HG02852 (cell line): ENCODE results near the gene CRIP2.

ENCODE experiments used
- ATAC-seq: cut with Tn5 transposase; IDR thresholded peaks from one replicate; pipeline ENCODE4 v1.9.1; 2021; ENCODE audit warnings: mild to moderate bottlenecking, moderate library complexity; ENCODE audit not compliant: unreplicated experiment

CRIP2 gene

DNA sequence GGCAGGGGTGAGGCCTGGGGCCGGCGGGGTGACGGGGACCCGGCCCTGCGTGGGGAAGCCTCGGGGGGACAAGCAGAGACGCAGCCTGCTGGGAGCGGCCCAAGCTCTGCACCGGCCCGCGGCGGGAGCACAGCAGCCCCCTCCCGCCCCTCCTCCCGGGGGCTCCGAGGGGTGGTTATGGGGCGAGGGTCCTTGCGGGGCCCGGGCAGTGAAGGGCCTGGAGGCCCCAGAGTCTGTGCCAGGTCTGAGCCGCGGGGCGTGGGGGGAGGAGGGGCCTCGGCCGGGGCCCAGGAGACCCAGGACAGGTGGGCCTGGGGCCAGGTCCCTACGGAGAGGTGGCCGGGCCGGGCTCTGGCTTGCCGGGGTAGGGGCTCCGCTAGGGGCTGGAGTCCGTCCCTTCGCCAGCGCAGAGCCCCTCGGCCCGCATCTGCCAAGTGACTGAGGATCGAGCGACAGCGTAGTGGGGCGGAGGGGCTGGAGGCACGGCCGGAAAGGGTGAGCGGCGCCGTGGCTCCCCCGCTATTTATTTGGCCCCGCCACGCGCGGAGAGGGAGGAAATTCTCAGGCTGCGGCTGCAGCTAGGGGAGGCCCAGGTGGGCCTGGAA lies 52.3 kb downstream of the CRIP2 start:
- no peak for ATAC-seq

DNA sequence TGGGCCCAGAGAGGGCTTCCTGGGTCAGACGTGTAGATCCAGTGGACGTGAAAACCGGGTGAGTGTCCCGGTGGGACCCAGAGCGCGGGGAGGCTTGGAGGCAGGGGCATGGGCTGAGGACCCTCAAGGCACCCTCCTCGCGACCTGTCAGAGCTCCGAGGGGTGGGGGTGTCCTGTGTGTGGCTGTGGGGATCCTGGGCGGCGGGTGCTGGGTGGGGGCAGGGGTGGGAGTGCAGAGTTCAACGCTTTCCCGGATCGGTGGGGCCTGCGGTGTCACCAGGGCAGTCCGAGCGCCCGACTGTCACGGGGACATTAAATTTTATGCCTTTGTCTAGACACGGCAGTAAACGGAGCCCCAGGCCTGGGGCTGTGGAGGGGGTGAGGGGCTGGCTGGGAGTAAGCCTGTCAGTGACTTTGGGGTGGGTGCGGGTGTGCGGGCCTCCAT lies 52.8 kb downstream of the CRIP2 start:
- no peak for ATAC-seq

DNA sequence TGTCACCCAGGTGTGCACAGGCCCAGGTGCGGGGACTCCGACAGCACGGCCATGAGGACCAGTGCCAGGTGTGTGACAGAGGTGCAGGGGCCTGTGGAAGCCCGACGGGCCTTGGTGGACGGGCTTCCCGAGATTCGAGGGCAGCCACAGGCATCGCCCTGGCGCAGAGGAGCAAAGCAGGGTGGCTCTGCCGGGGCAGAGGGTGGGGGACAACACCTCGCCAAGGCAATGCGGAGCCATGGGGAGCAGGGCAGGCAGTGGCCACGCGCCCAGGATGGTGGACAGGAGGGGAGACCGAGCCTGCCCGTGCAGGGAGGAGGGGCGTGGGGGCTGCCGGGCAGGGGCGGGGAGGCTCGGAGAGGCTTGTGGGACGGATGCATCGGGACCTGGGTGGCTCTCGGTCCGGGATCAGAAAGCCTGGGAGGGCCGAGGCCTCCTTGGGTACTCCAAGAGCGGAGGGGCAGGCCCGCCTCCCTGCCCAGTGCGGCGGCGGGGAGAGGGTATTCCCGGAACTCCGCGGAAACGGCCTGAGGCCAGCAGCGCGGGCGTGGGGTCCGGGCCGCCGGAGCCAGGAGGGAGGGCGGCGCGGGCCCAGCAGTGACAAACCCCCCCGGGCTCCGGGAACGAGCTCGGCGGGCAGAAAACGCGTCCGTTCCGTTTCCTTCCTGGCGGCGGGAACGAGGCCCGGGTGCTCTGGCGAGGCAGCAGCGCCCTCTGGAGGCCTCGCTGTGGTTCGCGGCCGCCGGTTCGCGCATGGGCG lies 53.4 kb downstream of the CRIP2 start:
- no peak for ATAC-seq

DNA sequence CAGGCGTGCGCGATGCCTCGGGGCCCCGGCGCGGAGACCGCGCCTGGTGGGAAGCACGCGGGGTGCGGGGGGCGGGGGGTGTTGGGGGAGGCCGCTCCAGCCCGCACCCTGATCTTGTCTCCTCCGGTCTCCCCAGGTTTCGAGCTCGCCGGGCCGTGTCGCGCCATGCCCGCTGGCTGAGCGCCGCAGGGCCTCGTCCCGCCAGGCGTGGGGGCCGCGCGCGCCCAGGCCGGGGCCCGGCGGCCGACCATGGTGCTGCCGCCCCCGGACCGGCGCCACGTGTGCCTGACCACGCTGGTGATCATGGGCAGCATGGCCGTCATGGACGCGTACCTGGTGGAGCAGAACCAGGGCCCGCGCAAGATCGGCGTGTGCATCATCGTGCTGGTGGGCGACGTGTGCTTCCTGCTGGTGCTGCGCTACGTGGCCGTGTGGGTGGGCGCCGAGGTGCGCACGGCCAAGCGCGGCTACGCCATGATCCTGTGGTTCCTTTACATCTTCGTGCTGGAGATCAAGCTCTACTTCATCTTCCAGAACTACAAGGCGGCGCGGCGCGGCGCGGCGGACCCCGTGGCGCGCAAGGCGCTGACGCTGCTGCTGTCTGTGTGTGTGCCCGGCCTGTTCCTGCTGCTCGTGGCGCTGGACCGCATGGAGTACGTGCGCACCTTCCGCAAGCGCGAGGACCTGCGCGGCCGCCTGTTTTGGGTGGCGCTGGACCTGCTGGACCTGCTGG lies 54.1 kb downstream of the CRIP2 start:
- ATAC-seq: no peak

DNA sequence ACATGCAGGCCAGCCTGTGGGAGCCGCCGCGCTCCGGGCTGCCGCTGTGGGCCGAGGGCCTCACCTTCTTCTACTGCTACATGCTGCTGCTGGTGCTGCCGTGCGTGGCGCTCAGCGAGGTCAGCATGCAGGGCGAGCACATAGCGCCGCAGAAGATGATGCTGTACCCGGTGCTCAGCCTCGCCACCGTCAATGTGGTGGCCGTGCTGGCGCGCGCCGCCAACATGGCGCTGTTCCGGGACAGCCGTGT lies 54.6 kb downstream of the CRIP2 start:
- no peak for ATAC-seq
